Measurements from ENCODE around the gene PARD6A.
A peak's percentile ranks its signal among the peaks of the same experiment; 100 is the strongest.

PARD6A gene, protein sequence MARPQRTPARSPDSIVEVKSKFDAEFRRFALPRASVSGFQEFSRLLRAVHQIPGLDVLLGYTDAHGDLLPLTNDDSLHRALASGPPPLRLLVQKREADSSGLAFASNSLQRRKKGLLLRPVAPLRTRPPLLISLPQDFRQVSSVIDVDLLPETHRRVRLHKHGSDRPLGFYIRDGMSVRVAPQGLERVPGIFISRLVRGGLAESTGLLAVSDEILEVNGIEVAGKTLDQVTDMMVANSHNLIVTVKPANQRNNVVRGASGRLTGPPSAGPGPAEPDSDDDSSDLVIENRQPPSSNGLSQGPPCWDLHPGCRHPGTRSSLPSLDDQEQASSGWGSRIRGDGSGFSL

DNA sequence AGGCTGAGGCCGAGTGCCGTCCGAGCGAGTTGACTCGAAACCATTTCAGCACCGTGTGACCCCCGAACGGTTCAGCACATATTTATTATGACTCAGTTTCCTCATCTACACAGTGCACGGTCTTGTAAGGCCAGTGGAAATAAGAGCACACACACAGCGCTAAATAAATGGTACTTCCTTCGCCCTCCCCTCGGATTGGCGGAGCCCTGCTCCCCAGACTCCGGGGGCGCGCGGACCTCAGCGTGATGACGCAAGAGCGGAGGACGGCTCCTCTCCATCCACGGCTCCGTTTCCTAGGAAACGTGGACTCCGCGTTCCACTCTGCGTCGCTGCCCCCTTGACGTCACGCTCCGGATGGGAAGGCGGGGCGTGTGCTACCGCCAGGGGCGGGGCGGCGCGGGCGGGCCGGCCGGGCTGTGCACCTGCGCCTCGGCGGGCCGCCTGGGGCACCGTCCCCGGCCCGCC is at the start of gene PARD6A:
TSS of gene PARD6A (plus strand) at position 397 of the 465 bp plus-strand sequence. CDS start 79 bp downstream, outside the sequence.
- peak; percentile 72 to 88 (median 84) for DNase-seq

DNA sequence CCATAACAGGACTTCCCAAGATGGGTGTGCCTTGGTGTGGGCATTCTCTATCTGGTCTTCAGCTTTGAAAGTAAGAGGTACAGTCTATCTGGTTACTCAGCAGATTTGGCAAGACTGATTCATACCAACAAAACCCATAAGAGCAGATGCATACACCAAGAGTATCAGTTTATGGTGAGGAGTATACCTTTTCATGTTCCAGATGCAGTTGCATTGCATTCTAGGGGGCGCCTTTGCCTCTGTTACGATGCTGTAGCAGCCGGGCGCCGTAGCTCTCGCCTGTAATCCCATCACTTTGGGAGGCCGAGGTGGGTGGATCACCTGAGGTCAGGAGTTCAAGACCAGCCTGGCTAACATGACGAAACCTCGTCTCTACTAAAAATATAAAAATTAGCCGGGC is 47.0 kb upstream of the PARD6A start:
- no peak for DNase-seq

DNA sequence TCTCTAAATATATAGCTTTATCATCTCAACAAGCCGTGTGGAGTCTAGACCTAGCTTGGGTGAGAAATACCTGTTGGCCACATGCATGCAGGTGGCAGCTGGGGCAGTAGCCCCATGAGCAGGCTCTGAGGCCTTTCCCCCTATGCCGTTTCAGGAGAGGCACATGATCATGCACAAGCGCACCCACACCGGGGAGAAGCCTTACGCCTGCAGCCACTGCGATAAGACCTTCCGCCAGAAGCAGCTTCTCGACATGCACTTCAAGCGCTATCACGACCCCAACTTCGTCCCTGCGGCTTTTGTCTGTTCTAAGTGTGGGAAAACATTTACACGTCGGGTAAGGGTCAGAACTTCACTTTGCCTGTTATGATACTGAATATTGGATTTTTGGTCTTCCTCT is 32.5 kb upstream of the PARD6A start:
- no peak for DNase-seq

DNA sequence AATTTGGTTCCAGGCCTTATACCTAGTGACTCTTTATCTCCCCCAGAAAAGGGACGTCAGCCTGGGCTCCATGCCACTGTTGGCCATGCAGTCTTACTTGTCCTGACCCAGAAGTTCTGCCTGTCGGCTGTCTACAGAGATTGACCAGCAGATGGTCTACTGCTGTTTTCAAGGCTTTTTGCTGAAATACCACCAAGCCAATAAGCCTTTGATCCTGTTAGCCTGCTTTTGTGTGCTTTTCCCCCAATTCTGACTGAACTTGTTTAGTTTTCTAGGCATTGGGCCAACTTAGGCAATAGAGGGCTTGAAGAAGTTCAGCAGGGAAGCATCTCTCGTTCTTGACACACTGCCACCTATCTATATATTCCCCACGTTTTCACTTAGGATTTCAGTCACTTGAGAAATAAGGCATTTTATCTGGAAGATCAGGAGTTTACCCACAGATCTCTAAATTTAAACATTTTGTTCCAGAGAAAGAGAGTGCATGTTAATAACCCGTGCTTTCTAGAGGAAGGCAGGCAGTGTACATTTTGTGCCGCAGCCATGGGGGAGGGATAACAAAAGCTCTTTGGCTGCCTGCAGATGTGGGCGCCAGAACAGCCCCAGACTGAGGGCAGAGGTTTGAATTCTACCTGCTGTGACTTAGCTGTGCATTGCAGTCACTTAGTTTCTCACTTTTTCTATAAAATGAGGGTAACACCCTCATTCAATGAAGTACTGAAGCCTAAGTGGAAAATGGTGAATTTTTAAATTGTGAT is 28.2 kb upstream of the PARD6A start:
- DNase-seq, result no peak

DNA sequence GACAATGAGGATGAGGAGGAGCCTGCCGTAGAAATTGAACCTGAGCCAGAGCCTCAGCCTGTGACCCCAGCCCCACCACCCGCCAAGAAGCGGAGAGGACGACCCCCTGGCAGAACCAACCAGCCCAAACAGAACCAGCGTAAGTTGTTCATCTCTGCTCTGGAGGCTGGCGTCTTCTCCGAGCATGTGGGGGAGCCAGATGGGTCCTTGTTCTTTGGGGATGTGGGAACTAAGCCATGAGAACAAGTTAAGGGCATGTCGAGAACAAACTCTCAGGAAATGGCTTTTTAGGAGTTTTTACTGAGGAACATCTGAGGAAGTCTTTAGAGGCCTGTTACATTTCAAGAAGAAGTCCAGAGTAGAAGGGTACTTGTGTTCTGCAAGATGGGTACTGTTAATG is 24.0 kb upstream of the PARD6A start:
- DNase-seq, result no peak

DNA sequence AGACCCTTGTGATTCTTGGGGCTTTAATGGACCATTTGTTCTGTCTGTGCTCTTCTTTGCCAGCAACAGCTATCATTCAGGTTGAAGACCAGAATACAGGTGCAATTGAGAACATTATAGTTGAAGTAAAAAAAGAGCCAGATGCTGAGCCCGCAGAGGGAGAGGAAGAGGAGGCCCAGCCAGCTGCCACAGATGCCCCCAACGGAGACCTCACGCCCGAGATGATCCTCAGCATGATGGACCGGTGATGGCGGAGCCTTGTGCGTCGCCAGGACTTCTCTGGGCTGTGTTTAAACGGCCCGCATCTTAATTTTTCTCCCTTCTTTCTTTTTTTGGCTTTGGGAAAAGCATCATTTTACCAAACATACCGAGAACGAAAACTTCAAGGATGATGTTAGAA is 23.1 kb upstream of the PARD6A start:
- DNase-seq, result no peak

DNA sequence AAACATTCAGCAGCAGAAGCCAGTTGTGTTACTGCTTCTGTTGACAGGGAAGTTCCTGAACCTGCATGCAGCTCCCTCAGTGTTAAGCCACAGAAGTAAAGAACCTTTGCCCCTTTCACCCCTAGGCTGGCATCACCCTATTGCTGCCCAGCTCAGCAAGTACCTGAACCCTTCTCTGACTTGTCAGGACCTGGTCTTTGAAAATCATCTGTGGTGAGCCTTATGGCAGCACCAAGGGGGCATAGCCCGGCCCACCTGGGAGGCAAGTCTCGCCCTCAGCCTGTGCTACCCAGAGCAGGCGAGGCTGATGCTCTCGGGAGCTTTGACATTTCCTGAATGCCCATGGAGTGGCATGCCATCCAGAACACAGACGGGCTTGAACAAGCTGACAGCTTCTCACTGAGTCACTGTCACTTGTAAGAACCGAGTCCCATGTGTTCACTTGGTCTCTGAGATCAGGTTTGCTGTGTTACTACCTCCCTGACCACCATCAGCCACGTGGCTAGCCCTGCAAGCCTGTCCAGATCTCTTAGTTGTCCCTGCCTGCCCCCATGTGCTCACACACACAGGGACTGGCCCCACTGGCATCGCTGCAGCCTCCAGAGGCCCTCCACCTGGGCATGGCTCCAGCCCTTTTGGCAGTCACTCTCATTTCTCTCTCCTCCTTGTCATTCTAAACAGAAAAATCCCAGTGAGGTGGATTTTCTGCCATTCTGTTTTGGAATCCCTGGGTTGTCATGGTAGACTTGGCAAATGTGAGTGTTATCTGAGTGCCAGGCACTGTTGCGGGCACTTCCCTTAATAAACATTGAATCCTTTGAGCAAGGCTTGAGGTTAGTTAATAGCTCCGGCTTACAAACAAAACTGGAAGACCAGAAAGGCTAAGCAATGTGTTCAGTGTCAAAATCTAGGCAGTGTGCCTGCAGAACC is 18.7 kb upstream of the PARD6A start:
- DNase-seq, result no peak

DNA sequence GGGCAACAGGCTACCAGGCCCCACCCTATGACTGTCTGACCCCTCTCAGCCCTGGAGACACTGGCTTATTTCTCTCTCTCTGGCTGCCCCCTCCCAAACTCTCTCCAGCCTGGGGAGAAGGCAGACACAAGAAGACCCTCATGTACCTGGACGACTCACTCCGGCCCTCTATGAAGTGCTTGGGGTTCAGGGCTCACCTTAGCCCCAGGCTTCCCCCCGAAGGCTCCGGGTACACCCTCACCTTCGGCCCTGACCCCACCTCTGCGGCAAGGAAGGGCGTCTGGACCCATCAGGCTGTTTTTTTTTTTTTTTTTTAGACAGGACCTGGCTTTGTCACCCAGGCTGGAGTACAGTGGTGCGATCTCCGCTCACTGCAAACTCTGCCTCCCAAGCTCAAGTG is 16.7 kb upstream of the PARD6A start:
- no peak for DNase-seq

DNA sequence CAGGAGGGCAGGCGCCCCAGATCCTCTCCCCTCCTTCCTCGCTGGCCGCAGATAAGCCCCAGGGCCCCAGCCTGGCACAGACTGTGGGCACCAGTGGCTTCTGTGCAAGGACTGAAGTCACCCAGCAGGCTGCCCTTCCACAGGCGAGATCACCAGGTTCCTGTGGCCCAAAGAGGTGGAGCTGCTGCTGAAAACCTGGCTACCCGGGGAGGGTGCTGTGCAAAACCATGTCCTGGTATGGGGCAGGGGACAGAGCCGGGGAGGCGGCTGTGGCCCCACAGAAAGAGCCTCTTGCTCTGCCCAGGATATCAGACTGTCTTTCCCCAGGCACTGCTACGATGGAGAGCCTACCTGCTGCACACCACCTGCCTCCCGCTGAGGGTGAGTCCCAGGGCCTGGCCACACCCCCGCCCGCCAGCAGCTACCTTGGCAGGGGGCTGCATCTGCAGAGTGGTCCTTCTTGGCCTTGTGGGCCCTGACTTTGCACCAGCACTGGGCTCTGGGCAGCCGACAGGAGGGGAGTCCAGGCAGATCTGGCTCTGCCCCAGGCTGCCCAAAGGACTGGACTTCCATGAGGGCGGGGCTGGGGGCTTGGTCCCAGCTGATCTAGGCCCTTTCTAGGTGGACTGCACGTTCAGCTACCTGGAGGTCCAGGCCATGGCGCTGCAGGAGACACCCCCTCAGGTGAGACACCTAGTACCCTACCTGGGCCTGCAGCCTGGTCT is 15.2 kb upstream of the PARD6A start:
- peak in 1 of 4 experiments; percentile 29 for DNase-seq

DNA sequence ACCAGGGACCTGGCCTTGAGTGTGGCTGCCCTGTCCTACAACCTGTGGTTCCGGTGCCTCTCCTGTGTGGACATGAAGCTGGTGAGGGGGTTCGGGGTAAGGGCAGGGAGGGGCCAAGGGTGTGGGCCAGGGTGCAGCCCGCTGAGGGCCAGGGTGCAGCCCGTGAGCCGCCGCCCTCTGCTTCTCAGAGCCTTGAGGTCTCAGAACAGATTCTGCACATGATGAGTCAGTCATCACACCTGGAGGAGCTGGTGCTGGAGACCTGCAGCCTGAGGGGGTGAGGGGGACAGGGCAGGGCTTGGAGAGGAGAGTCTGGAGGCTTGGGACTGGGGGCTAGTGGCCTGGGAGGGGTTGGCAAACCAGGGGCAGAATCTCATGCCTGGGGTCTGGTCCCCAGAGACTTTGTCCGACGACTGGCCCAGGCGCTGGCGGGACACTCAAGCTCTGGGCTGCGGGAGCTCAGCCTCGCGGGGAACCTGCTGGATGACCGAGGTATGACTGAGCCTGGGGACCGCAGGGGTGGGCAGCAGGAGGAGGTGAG is 13.6 kb upstream of the PARD6A start:
- DNase-seq, result no peak

DNA sequence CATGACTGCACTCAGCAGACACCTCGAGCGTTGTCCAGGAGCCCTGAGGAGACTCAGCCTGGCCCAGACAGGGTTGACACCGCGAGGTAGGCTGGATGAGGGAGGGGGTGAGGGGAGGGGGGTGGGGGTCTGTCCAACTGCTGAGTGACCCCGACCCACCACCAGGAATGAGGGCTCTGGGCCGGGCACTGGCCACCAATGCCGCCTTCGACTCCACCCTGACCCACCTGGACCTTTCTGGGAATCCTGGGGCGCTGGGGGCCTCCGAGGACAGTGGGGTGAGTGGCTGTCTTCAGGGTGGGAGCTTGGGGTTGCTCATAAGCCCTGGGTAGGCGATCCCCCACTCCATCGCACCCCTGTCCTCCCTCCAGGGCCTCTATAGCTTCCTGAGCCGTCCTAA is 13.1 kb upstream of the PARD6A start:
- no peak for DNase-seq

DNA sequence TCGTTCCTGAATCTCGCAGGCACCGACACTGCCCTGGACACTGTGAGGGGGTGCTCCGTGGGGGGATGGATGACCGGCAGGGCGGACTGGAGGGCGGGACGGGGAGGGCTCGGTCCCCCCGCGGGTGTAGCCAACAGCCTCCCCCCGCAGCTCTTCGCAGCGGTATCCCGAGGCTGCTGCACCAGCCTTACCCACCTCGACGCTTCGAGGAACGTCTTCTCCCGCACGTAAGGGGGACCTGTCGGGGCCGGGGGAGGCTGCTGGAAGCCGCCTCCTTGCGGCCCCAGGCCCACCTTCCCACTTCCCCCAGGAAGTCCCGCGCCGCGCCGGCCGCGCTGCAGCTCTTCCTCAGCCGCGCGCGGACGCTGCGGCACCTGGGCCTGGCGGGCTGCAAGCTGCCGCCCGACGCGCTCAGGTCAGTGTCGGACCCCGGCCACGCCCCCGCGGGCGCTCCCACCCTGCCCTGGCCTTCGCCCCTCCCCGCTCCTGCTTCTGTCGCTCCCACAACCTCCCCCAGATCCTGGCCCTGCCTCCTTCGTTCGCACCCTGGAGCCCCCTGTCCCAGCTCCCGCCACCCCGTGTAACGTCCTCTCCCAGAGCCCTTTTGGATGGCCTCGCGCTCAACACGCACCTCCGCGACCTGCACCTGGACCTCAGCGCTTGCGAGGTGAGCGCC is 12.5 kb upstream of the PARD6A start:
- DNase-seq, result no peak

DNA sequence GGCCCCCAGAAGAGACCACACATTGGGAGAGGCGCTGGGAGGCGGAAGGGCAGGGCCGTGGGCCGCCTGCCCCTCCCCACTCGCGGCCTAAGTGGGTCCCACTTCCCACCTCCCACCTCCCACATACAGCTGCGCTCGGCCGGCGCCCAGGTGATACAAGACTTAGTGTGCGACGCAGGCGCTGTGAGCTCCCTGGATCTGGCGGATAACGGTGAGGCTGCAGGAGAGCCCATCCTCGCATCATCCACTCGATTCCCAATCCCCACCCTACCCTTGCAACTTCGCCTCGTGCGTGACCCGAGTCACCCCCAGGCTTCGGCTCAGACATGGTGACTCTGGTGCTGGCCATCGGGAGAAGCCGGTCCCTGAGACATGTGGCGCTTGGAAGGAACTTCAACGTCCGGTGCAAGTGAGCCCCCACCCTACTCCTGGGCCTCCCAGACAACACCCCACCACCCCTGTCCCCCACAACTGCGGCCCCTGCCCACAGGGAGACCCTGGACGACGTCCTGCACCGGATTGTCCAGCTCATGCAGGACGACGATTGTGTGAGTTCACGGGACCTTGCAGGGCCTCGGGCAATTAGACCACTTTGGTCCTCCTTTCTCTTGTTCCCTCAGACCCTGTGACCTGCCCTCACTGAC is 11.9 kb upstream of the PARD6A start:
- no peak for DNase-seq

DNA sequence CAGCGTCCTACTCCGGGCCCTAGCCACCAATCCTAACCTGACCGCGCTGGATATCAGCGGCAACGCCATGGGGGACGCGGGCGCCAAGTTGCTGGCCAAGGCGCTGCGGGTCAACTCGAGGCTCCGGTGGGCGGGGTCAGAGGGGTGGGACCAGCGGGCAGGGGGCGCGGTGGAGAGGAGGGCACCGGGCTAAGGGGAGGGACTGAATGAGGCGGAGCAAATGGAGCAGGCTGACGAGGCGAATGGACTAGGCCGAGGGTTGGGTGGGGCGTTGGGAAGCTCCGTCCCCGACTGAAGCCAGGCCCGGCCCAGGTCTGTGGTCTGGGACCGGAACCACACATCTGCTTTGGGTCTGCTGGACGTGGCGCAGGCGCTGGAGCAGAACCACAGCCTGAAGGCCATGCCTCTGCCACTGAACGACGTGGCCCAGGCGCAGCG is 11.2 kb upstream of the PARD6A start:
- DNase-seq, result no peak

DNA sequence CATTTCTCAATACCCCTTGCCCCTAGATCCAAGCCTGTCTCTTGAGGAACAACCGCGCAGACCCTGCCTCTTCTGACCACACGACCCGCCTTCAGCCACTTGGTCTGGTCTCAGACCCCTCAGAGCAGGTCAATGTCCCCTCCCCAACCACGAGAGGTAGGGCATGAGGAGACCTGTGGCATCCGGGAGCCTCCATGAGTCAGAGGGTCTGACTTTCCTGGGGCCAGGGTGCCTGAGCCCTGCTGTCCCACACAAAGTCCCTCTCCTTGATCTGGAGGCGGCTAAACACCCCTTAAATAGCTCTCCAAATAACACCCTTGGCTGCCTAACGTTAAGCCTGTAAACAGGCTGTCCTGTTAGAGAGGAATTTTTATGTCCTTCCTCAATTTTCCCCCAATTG is 10.7 kb upstream of the PARD6A start:
- no peak for DNase-seq

DNA sequence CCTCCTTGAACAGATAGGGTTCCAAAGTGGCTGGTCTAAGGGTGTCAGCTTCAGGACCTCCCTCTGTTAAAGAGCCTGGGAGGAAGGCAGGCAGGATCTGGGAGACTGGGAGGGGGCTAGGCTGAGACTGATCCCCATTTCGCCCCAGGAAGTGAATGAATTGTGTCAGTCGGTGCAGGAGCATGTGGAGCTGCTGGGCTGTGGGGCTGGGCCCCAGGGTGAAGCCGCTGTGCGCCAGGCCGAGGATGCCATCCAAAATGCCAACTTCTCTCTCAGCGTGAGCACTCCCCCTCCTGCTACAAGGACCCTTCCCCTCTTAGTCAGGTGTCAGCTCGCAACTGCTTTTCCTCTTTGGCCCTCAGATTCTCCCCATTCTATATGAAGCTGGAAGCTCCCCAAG is 9.7 kb upstream of the PARD6A start:
- DNase-seq, result no peak

DNA sequence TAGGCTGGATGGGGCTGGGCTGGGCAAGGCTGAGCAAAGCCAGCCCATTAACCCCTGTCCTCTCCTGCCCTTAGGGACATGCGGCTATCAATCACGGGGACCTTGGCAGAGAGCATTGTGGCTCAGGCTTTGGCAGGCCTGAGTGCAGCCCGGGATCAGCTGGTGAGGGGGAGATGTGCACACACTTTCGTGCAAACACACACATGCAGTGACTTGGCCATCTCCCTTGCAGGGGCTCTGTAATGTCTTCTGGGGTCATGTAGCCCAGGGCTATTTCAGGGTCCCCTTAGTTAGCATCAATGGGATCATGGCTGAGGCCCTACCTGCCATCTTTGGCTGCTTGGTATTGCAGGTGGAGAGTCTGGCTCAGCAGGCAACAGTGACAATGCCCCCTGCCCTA is 8.9 kb upstream of the PARD6A start:
- DNase-seq, result no peak

DNA sequence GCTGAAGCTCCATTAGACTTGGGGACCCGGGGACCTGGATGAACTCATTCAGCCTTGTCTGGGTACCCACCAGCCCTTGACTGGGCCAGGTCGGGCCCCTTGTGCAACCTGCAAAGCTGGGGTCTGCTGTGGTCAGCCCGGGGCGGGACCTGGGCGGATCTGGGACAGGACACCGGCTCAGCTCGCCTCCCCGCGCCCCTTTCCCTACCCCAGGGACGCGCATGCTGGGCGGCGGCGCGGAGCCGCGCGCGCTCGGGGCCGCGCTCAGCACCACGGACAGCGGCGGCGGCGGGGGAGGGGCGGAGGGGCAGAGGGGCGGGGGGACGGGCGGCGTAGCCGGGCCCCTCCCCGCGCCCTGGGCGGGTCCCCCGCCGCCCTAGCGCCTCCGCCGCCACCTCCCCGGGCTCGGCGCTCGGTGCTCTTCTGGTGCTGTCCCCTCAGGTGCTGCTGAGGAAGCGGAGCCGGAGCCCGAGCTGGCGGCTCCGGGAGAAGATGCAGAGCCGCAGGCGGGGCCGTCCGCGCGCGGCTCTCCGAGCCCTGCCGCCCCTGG is 8.1 kb upstream of the PARD6A start:
- DNase-seq, result no peak

DNA sequence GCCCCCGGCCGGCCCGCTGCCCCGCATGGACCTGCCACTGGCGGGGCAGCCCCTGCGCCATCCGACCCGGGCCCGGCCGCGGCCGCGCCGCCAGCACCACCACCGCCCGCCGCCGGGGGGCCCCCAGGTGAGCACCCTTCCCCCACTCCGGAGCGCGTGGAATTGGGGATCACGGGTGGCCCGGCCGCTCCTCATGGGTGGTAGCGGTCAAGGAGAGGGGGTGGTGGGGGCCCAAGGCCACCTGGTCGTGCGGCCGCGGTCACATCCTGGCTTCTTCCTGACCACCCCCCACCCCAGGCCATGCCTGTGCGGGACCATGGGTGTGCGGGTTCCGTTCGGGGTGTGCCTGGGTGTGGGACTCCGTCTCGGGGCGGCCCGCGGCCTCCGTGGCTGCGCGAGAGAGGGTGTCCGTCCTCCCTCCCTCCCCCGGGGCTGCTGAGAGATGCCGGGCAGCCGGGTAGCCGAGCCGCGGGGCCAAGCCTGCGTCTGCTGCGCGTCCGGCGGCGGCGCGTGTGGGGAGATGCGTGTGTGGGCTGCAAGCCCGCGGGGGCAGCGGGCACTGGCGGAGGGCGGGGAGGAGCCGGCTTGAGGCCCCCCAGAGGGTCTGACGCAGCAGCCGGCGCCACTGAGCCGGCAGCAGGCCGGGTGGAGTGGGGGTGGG is 7.5 kb upstream of the PARD6A start:
- no peak for DNase-seq

DNA sequence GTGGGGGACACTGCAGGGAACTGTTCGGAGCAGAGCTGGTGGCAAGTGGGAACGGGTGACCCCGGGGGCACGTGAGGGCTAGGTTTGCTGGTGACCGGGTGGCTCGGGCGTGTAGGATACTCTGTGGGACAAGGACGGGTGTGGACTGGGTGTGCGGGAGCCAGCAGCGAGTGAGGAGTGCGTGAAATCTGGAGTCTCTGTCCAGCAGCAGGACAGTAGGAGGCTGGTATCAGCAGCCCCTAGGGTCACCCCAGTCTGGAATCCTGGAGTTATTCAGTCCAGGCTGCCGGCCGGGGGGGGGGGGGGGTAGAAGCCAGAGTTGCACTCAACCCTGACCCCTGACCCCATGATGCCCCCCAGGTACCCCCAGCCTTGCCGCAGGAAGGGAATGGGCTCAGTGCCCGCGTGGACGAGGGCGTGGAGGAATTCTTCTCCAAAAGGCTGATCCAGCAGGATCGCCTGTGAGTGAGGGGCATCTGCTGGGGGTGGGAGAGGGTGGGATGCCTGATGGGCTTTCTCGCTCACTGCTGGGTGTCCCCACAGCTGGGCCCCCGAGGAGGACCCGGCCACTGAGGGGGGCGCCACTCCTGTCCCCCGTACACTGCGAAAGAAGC is 6.9 kb upstream of the PARD6A start:
- DNase-seq, result no peak

Measured in activated naive CD4-positive, alpha-beta T cell (primary cell).